Measurements from ENCODE around the gene DDIT3. TPM values are rescaled to one million over a fixed set of nuclear protein-coding genes. Genes with fewer than 3 reads are reported as not detected.

Gene DDIT3
- total RNA-seq, 2 donors from 2014 or later: 20.0 to 31.7 TPM

GRCh38 chr12:57548488-57548887 lies 28.2 kb upstream of the DDIT3 start:
- intact Hi-C loops (cut with DNase I): no loop called here
- ATAC-seq (no peak), DNase-seq (no peak)

- ATAC-seq: no peak
- intact Hi-C loops (cut with DNase I): no loop called here
Observed at GRCh38 chr12:57548013-57548315, 27.6 kb upstream of the DDIT3 start.

GRCh38 chr12:57547288-57548012 lies 27.1 kb upstream of the DDIT3 start:
- intact Hi-C loops (cut with DNase I): no loop called here
- DNase-seq (no peak), ATAC-seq (no peak)

More at GRCh38 chr12:57548013-57548315, 27.6 kb upstream of the DDIT3 start:
- DNase-seq: no peak

GRCh38 chr12:57546438-57547287 lies 26.3 kb upstream of the DDIT3 start, which contains the start of gene DCTN2:
TSS of gene DCTN2 (minus strand) at chr12:57547192. CDS start at chr12:57547063, 129 bp downstream.
- ATAC-seq (peak; percentile 98 to 100), DNase-seq (peak; percentile 96)
- intact Hi-C loops (cut with DNase I): no loop called here

GRCh38 chr12:57545809-57546437 lies 25.6 kb upstream of the DDIT3 start:
- intact Hi-C loops (cut with DNase I): no loop called here
- ATAC-seq: no peak
- DNase-seq: no peak

- intact Hi-C loops (cut with DNase I): no loop called here
- no peak for ATAC-seq
- DNase-seq: no peak
Observed at GRCh38 chr12:57543581-57543980, 23.3 kb upstream of the DDIT3 start.

GRCh38 chr12:57541717-57542116 lies 21.4 kb upstream of the DDIT3 start:
- ATAC-seq: no peak
- DNase-seq: no peak
- intact Hi-C loops (cut with DNase I): no loop called here

- no peak for ATAC-seq
Observed at GRCh38 chr12:57541001-57541400, 20.7 kb upstream of the DDIT3 start.

GRCh38 chr12:57539134-57539768 lies 18.9 kb upstream of the DDIT3 start:
- ATAC-seq: no peak
- intact Hi-C loops (cut with DNase I): no loop called here

More at GRCh38 chr12:57541001-57541400, 20.7 kb upstream of the DDIT3 start:
- intact Hi-C loops (cut with DNase I): no loop called here
- DNase-seq: no peak

GRCh38 chr12:57536597-57536942 lies 16.3 kb upstream of the DDIT3 start:
- ATAC-seq: no peak
- intact Hi-C loops (cut with DNase I): no loop called here

More at GRCh38 chr12:57539134-57539768, 18.9 kb upstream of the DDIT3 start:
- no peak for DNase-seq

GRCh38 chr12:57535764-57536596 lies 15.7 kb upstream of the DDIT3 start:
- ATAC-seq (no peak), DNase-seq (no peak)
- intact Hi-C loops (cut with DNase I): no loop called here

More at GRCh38 chr12:57536597-57536942, 16.3 kb upstream of the DDIT3 start:
- DNase-seq: no peak

GRCh38 chr12:57534991-57535543 lies 14.8 kb upstream of the DDIT3 start:
- DNase-seq: no peak
- intact Hi-C loops (cut with DNase I): no loop called here
- ATAC-seq: no peak

- ATAC-seq (no peak), DNase-seq (no peak)
- intact Hi-C loops (cut with DNase I): no loop called here
Observed at GRCh38 chr12:57534250-57534649, 13.9 kb upstream of the DDIT3 start.

- ATAC-seq: no peak
- intact Hi-C loops (cut with DNase I): no loop called here
- DNase-seq: no peak
Observed at GRCh38 chr12:57533108-57533507, 12.8 kb upstream of the DDIT3 start.

GRCh38 chr12:57531836-57532235 lies 11.5 kb upstream of the DDIT3 start:
- intact Hi-C loops (cut with DNase I): no loop called here
- DNase-seq: no peak
- ATAC-seq: no peak

GRCh38 chr12:57530396-57531142 lies 10.3 kb upstream of the DDIT3 start:
- intact Hi-C loops (cut with DNase I): no loop called here
- no peak for DNase-seq
- no peak for ATAC-seq

GRCh38 chr12:57529831-57530230 lies 9.5 kb upstream of the DDIT3 start:
- intact Hi-C loops (cut with DNase I): no loop called here
- ATAC-seq (no peak), DNase-seq (no peak)

All from left cardiac atrium (tissue), 4 donors.